GM12878 (cell line): ENCODE results near the gene PCYOX1L. TPM values are rescaled to one million over a fixed set of nuclear protein-coding genes. Genes with fewer than 3 reads are reported as not detected.

ENCODE experiments used
- ATAC-seq: fragments of 200-7000 bp; cut with Tn5 transposase; 3 replicates; pipeline ENCODE4 v1.9.1; 2020; ENCODE audit warnings: mild to moderate bottlenecking, moderate library complexity
- BruUV-seq: library from RNA; stranded (reverse); fragments of 400-500 nt; replicated peaks from 2 replicates; lab custom pipeline; 2021; lab: Mats Ljungman, UMichigan
- CTCF ChIA-PET: fragments of 300-600 bp; sonication (Branson Sonifier 250); formaldehyde crosslinking; extraction: SDS; loops from one replicate; lab custom pipeline; 2021; ENCODE audit warnings: inconsistent platforms; lab: Yijun Ruan, JAX
- POLR2A ChIA-PET: fragments of 350-600 bp; formaldehyde crosslinking; extraction: SDS; loops from one replicate; lab custom pipeline; 2021; ENCODE audit warnings: inconsistent platforms; lab: Charles Lee
- RAD21 ChIA-PET: fragments of 300-600 bp; sonication (Branson Sonifier 250); formaldehyde crosslinking; loops from one replicate; lab custom pipeline; 2023; ENCODE audit warnings: antibody characterized with exemption; ENCODE audit not compliant: unreplicated experiment; lab: Charles Lee
- SMC1A ChIA-PET: fragments of 300-600 bp; sonication (Branson Sonifier 250); formaldehyde crosslinking; loops from one replicate; lab custom pipeline; 2023; ENCODE audit not compliant: unreplicated experiment, uncharacterized antibody; lab: Charles Lee
- DNase-seq: peaks from one replicate; pipeline ENCODE4 v3.0.0-alpha.2; 2011; ENCODE audit warnings: low read depth, low spot score
- FAIRE-seq: peaks from 3 replicates; lab custom pipeline; 2011; peaks lifted over from hg19 to GRCh38; lab: Jason Lieb, UNC
- H2AFZ ChIP-seq: 2 replicates; pipeline ENCODE4 v1.6.0; 2011; ENCODE audit warnings: low read depth, low read length, control low read depth; ENCODE audit not compliant: control insufficient read depth
- H3K27ac ChIP-seq: 2 replicates; pipeline ENCODE4 v1.5.1; 2011; ENCODE audit warnings: control low read depth; ENCODE audit not compliant: control insufficient read depth, insufficient read depth
- H3K27me3 ChIP-seq, 2 experiments: replicated peaks in 1 of 2; 2 replicates each; pipeline versions ENCODE4 v1.6.0 to v1.6.1; 2011; ENCODE audit warnings: low read length in 1 of 2; ENCODE audit not compliant: control insufficient read depth in 2 of 2, insufficient read depth in 2 of 2
- H3K36me3 ChIP-seq, 2 experiments: 2 replicates each; pipeline ENCODE4 v1.5.1; 2011; ENCODE audit warnings: low read length in 1 of 2; ENCODE audit not compliant: control insufficient read depth in 2 of 2, insufficient read depth in 2 of 2
- H3K4me1 ChIP-seq: 2 replicates; pipeline ENCODE4 v1.6.1; 2011; ENCODE audit warnings: mild to moderate bottlenecking, low read length, moderate library complexity, mixed read lengths; ENCODE audit not compliant: control insufficient read depth, insufficient read depth
- H3K4me2 ChIP-seq: 2 replicates; pipeline ENCODE4 v1.6.0; 2011; ENCODE audit warnings: control low read depth; ENCODE audit not compliant: control insufficient read depth, insufficient read depth
- H3K4me3 ChIP-seq: fragments of 200-600 bp; sonication (generic); 2 replicates; pipeline ENCODE4 v1.5.1; 2016
- H3K79me2 ChIP-seq: 2 replicates; pipeline ENCODE4 v1.6.0; 2011; ENCODE audit warnings: low read length; ENCODE audit not compliant: control insufficient read depth, insufficient read depth
- H3K9ac ChIP-seq: 2 replicates; pipeline ENCODE4 v1.8.0; 2011; ENCODE audit warnings: low read length, control low read depth, mixed read lengths; ENCODE audit not compliant: control insufficient read depth, insufficient read depth
- H3K9me3 ChIP-seq: replicated peaks from 3 replicates; pipeline ENCODE4 v1.5.1; 2011; ENCODE audit warnings: mild to moderate bottlenecking, low read length; ENCODE audit not compliant: control insufficient read depth, insufficient read depth
- H4K20me1 ChIP-seq: 2 replicates; pipeline ENCODE4 v1.6.0; 2011; ENCODE audit not compliant: control insufficient read depth, insufficient read depth
- BCL11A ChIP-seq: IDR thresholded peaks from 2 replicates; pipeline ENCODE4 v1.6.1; 2011; ENCODE audit warnings: low read depth, low read length
- BMI1 ChIP-seq: fragments of 450-650 bp; IDR thresholded peaks from 2 replicates; pipeline ENCODE4 v1.6.1; 2016; ENCODE audit warnings: mild to moderate bottlenecking, moderate library complexity, borderline replicate concordance
- MEF2A ChIP-seq: IDR thresholded peaks from 2 replicates; pipeline ENCODE4 v1.6.1; 2011; ENCODE audit warnings: low read depth, mild to moderate bottlenecking, low read length, moderate library complexity; ENCODE audit not compliant: insufficient read depth
- MYC ChIP-seq: IDR thresholded peaks from 2 replicates; pipeline ENCODE4 v1.6.1; 2011; ENCODE audit warnings: mild to moderate bottlenecking, low read length, moderate library complexity, inconsistent platforms; ENCODE audit not compliant: insufficient read depth, insufficient replicate concordance, insufficient read length, severe bottlenecking
- NR2C1 ChIP-seq: fragments of 450-650 bp; IDR thresholded peaks from 2 replicates; pipeline ENCODE4 v1.6.1; 2017; ENCODE audit warnings: antibody characterized with exemption, mild to moderate bottlenecking, moderate library complexity
- PAX5 ChIP-seq: IDR thresholded peaks from 2 replicates; pipeline ENCODE4 v1.6.1; 2011; ENCODE audit warnings: low read depth, low read length, borderline replicate concordance
- RBBP5 ChIP-seq: fragments of 200-600 bp; sonication (generic); conservative IDR thresholded peaks from 2 replicates; pipeline ENCODE4 v1.6.1; 2016
- RELA ChIP-seq: fragments of 450-650 bp; IDR thresholded peaks from 2 replicates; pipeline ENCODE4 v1.8.0; 2014; ENCODE audit warnings: borderline replicate concordance; ENCODE audit not compliant: partially characterized antibody
- STAT1 ChIP-seq: fragments of 450-650 bp; conservative IDR thresholded peaks from 2 replicates; pipeline ENCODE4 v1.6.1; 2014; ENCODE audit warnings: antibody characterized with exemption, mild to moderate bottlenecking
- TAF1 ChIP-seq: IDR thresholded peaks from 2 replicates; pipeline ENCODE4 v1.6.1; 2011; ENCODE audit warnings: mild to moderate bottlenecking, low read depth, low read length, borderline replicate concordance
- TCF3 ChIP-seq: IDR thresholded peaks from 2 replicates; pipeline ENCODE4 v1.6.1; 2012; ENCODE audit warnings: low read depth, mild to moderate bottlenecking, low read length, borderline replicate concordance; ENCODE audit not compliant: insufficient read depth
- YBX1 ChIP-seq: fragments of 450-650 bp; IDR thresholded peaks from 2 replicates; pipeline ENCODE4 v1.6.1; 2016; ENCODE audit warnings: antibody characterized with exemption
- WGBS: methylation state at CpG from one replicate; pipeline ENCODE4 v1.1.6; 2016; ENCODE audit warnings: low lambda C conversion rate; ENCODE audit not compliant: insufficient replicate concordance, insufficient coverage; ENCODE audit errors: missing lambda C conversion rate; 5-methylcytosine and 5-hydroxymethylcytosine counted together
- in situ Hi-C: fragments of 300-500 bp; cut with MboI; formaldehyde crosslinking; loops from 9 replicates; pipeline ENCODE4 v1.14.3; 2018; ENCODE audit warnings: mixed read lengths
- intact Hi-C: fragments of 100-400 bp; cut with micrococcal nuclease; formaldehyde crosslinking; loops from one replicate; pipeline ENCODE4 v1.14.2; 2022; ENCODE audit not compliant: unreplicated experiment
- polyA plus RNA-seq, 11 experiments: library from polyadenylated mRNA; depleted of rRNA in 4 of 11; unstranded in 6 of 11; stranded (reverse) in 5 of 11; fragments of >200 nt; fragmentation: Nextera tagmentation in 4 of 11; fragmentation: Illumina TruSeq in 1 of 11; extraction: Ambion mirVana in 4 of 11; extraction: Trizol in 1 of 11; gene quantifications; 1 replicate in 1 of 11; 2 replicates in 10 of 11; pipeline versions ENCODE4 v1.2.1 to v1.2.3, GENCODE V29; 2011 to 2016; ENCODE audit warnings: inconsistent platforms in 2 of 11, missing spikeins in 2 of 11, low read depth in 1 of 11
- total RNA-seq, 4 experiments: library from RNA; depleted of rRNA in 3 of 4; stranded (reverse); fragments of >200 nt in 3 of 4; fragmentation: Illumina TruSeq in 1 of 4; extraction: Trizol in 1 of 4; gene quantifications; 2 replicates each; pipeline versions ENCODE4 v1.2.1 to v1.2.3, GENCODE V29; 2013 to 2021
- TF ChIP-seq, protein P1 (sequence below): fragments of 150-350 bp; IDR thresholded peaks from 2 replicates; pipeline ENCODE4 v1.6.1; 2014; ENCODE audit warnings: mild to moderate bottlenecking, low read depth, low read length
- TF ChIP-seq, protein P2 (sequence below): fragments of 450-650 bp; IDR thresholded peaks from 2 replicates; pipeline ENCODE4 v1.6.1; 2017; ENCODE audit warnings: borderline replicate concordance
- TF ChIP-seq, protein P3 (sequence below): fragments of 450-650 bp; conservative IDR thresholded peaks from 2 replicates; pipeline ENCODE4 v1.6.1; 2017; ENCODE audit warnings: mild to moderate bottlenecking, moderate library complexity
- TF ChIP-seq, protein P4 (sequence below): fragments of 450-650 bp; IDR thresholded peaks from 2 replicates; pipeline ENCODE4 v1.6.1; 2017; ENCODE audit warnings: mild to moderate bottlenecking

PCYOX1L gene
- total and polyA plus RNA-seq, 10 of the 15 experiments (the other 5 are each of a cell fraction or from before 2014, with no cell fraction given), result 2.9 to 17.0 (median 12.9) TPM

DNA sequence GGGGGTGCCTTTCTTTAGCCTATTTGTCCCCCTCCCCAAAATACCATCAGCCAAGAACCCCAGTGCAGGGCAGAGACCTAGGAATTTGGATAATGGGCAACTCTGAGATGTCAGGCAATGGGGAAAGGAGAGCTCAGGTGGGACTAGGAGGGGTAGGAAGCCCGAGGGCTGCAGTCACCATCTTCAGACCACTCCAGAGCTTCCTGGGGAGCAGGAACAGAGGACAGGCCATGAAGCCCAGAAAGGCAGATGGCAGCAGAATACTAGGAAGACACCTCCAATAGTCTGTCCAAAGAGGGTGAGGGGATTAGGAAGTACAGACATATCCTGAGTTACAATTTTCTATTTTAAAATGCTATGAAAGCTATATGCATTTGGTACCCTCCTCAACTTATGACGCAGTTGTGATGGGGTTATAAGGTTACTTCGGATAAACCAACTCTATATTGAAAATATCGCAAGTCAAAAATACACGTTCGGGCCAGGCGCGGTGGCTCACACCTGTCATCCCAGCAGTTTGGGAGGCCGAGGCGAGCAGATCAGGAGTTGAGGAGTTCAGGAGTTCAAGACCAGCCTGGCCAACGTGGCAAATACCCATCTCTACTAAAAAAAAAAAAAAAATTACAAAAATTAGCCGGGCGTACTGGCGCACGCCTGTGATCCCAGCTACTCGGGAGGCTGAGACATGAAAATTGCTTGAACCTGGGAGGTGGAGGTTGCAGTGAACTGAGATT lies 55.8 kb downstream of the PCYOX1L start:
- Histone ChIP-seq H2AFZ (no peak overlapping the region), H3K36me3 (no peaks in the 10 kb centered on the region), H4K20me1 (no peaks in the 10 kb centered on the region), H3K9ac (no peak overlapping the region), H3K4me1 (no peaks in the 10 kb centered on the region), H3K4me2 (no peak overlapping the region), H3K27me3 (no peaks in the 10 kb centered on the region), H3K79me2 (no peaks in the 10 kb centered on the region), H3K9me3 (no peaks in the 10 kb centered on the region), H3K4me3 (no peak overlapping the region), H3K27ac (no peak overlapping the region)
- DNase-seq (no peak), ATAC-seq (no peak), FAIRE-seq (no peak)
- BruUV-seq, result no TSS peak
- CTCF ChIA-PET, result interaction anchor here (0.6 to 1.1 kb wide), 5 partner anchors 20 to 192 kb away, joined by 3 read pairs; no protein-coding TSS in a partner anchor
- TF ChIP-seq, protein P1, sequence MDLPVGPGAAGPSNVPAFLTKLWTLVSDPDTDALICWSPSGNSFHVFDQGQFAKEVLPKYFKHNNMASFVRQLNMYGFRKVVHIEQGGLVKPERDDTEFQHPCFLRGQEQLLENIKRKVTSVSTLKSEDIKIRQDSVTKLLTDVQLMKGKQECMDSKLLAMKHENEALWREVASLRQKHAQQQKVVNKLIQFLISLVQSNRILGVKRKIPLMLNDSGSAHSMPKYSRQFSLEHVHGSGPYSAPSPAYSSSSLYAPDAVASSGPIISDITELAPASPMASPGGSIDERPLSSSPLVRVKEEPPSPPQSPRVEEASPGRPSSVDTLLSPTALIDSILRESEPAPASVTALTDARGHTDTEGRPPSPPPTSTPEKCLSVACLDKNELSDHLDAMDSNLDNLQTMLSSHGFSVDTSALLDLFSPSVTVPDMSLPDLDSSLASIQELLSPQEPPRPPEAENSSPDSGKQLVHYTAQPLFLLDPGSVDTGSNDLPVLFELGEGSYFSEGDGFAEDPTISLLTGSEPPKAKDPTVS, result no peak
- TF ChIP-seq, protein P2, sequence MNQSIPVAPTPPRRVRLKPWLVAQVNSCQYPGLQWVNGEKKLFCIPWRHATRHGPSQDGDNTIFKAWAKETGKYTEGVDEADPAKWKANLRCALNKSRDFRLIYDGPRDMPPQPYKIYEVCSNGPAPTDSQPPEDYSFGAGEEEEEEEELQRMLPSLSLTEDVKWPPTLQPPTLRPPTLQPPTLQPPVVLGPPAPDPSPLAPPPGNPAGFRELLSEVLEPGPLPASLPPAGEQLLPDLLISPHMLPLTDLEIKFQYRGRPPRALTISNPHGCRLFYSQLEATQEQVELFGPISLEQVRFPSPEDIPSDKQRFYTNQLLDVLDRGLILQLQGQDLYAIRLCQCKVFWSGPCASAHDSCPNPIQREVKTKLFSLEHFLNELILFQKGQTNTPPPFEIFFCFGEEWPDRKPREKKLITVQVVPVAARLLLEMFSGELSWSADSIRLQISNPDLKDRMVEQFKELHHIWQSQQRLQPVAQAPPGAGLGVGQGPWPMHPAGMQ, result no peak
- TF ChIP-seq, protein P3, sequence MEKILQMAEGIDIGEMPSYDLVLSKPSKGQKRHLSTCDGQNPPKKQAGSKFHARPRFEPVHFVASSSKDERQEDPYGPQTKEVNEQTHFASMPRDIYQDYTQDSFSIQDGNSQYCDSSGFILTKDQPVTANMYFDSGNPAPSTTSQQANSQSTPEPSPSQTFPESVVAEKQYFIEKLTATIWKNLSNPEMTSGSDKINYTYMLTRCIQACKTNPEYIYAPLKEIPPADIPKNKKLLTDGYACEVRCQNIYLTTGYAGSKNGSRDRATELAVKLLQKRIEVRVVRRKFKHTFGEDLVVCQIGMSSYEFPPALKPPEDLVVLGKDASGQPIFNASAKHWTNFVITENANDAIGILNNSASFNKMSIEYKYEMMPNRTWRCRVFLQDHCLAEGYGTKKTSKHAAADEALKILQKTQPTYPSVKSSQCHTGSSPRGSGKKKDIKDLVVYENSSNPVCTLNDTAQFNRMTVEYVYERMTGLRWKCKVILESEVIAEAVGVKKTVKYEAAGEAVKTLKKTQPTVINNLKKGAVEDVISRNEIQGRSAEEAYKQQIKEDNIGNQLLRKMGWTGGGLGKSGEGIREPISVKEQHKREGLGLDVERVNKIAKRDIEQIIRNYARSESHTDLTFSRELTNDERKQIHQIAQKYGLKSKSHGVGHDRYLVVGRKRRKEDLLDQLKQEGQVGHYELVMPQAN, result no peak
- TF ChIP-seq NR2C1 (no peak), BMI1 (no peak), RBBP5 (no peak), TAF1 (no peak), BCL11A (no peak), RELA (no peak), PAX5 (no peak), TCF3 (no peak), MEF2A (no peak), MYC (no peak), YBX1 (no peak), STAT1 (no peak)
- TF ChIP-seq, protein P4, sequence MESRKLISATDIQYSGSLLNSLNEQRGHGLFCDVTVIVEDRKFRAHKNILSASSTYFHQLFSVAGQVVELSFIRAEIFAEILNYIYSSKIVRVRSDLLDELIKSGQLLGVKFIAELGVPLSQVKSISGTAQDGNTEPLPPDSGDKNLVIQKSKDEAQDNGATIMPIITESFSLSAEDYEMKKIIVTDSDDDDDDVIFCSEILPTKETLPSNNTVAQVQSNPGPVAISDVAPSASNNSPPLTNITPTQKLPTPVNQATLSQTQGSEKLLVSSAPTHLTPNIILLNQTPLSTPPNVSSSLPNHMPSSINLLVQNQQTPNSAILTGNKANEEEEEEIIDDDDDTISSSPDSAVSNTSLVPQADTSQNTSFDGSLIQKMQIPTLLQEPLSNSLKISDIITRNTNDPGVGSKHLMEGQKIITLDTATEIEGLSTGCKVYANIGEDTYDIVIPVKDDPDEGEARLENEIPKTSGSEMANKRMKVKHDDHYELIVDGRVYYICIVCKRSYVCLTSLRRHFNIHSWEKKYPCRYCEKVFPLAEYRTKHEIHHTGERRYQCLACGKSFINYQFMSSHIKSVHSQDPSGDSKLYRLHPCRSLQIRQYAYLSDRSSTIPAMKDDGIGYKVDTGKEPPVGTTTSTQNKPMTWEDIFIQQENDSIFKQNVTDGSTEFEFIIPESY, result no peak
- 56% methylated on average over 16 of the region's 16 CpGs for whole genome bisulfite sequencing
- RAD21 ChIA-PET, result no interaction called here
- intact Hi-C loops, result no loop called here
- SMC1A ChIA-PET, result interaction anchor here (0.8 to 1.2 kb wide), 2 partner anchors 14 to 40 kb away, joined by 3 to 4 read pairs; no protein-coding TSS in a partner anchor
- POLR2A ChIA-PET, result no interaction called here
- in situ Hi-C loops, result no loop called here
